Measurements from ENCODE around the gene PCDH15. TPM values are rescaled to one million over a fixed set of nuclear protein-coding genes. Genes with fewer than 3 reads are reported as not detected.

Gene PCDH15
- total RNA-seq, 2 experiments from 2014 or later: not detected

GRCh38 chr10:53840653-53841052 lies 960.4 kb downstream of the PCDH15 start:
- H3K36me3 Mint-ChIP-seq (ENCODE audit: low read depth): no peaks in the 10 kb centered on the region

GRCh38 chr10:53839440-53840039 lies 961.5 kb downstream of the PCDH15 start:
- Mint-ChIP-seq H3K4me3 (no peak overlapping the region), H3K4me1 (no peaks in the 10 kb centered on the region), H3K27me3 (no peaks in the 10 kb centered on the region), H3K27ac (no peak overlapping the region), H3K9me3 (peaks cover 14% of the 10 kb centered on the region), H3K36me3 (ENCODE audit: low read depth) (no peaks in the 10 kb centered on the region)
- POLR2A ChIA-PET: no interaction called here
- DNase-seq: no peak
- CTCF ChIA-PET: no interaction called here

More at GRCh38 chr10:53840653-53841052, 960.4 kb downstream of the PCDH15 start:
- CTCF ChIA-PET: no interaction called here
- Mint-ChIP-seq H3K4me3 (no peak overlapping the region), H3K27ac (no peak overlapping the region), H3K9me3 (peaks cover 10% of the 10 kb centered on the region), H3K27me3 (no peaks in the 10 kb centered on the region), H3K4me1 (no peaks in the 10 kb centered on the region)
- POLR2A ChIA-PET: no interaction called here
- no peak for DNase-seq

GRCh38 chr10:53836638-53837037 lies 964.4 kb downstream of the PCDH15 start:
- H3K27me3 Mint-ChIP-seq: no peaks in the 10 kb centered on the region
- ChIA-PET POLR2A (no interaction called here), CTCF (no interaction called here)
- H3K4me1 Mint-ChIP-seq: no peaks in the 10 kb centered on the region
- DNase-seq: no peak
- no peak overlapping the region for H3K27ac Mint-ChIP-seq
- no peak overlapping the region for H3K4me3 Mint-ChIP-seq
- H3K36me3 Mint-ChIP-seq (ENCODE audit: low read depth): no peaks in the 10 kb centered on the region
- H3K9me3 Mint-ChIP-seq: peaks cover 8% of the 10 kb centered on the region

GRCh38 chr10:53833908-53834307 lies 967.1 kb downstream of the PCDH15 start:
- POLR2A ChIA-PET: no interaction called here
- Mint-ChIP-seq H3K36me3 (ENCODE audit: low read depth) (no peaks in the 10 kb centered on the region), H3K9me3 (peaks cover 8% of the 10 kb centered on the region), H3K27me3 (no peaks in the 10 kb centered on the region), H3K4me3 (no peak overlapping the region), H3K4me1 (no peaks in the 10 kb centered on the region), H3K27ac (no peak overlapping the region)
- CTCF ChIA-PET: no interaction called here
- DNase-seq: no peak

- H3K27ac Mint-ChIP-seq: no peak overlapping the region
- no peaks in the 10 kb centered on the region for H3K9me3 Mint-ChIP-seq
- no peaks in the 10 kb centered on the region for H3K36me3 Mint-ChIP-seq (ENCODE audit: low read depth)
- ChIA-PET POLR2A (no interaction called here), CTCF (no interaction called here)
- DNase-seq: no peak
- H3K27me3 Mint-ChIP-seq: no peaks in the 10 kb centered on the region
- H3K4me1 Mint-ChIP-seq: no peaks in the 10 kb centered on the region
- H3K4me3 Mint-ChIP-seq: no peak overlapping the region
Measured at GRCh38 chr10:53827261-53827660, 973.8 kb downstream of the PCDH15 start.

GRCh38 chr10:53808677-53809372 lies 992.2 kb downstream of the PCDH15 start:
- H3K4me3 Mint-ChIP-seq: no peak overlapping the region
- no peak for DNase-seq
- ChIA-PET POLR2A (no interaction called here), CTCF (no interaction called here)
- no peak overlapping the region for H3K27ac Mint-ChIP-seq
- no peaks in the 10 kb centered on the region for H3K27me3 Mint-ChIP-seq
- no peaks in the 10 kb centered on the region for H3K4me1 Mint-ChIP-seq
- H3K9me3 Mint-ChIP-seq: peaks cover 15% of the 10 kb centered on the region
- H3K36me3 Mint-ChIP-seq (ENCODE audit: low read depth): no peaks in the 10 kb centered on the region

GRCh38 chr10:53786236-53786900 lies 1014.7 kb downstream of the PCDH15 start:
- ChIA-PET POLR2A (no interaction called here), CTCF (no interaction called here)
- H3K4me1 Mint-ChIP-seq: no peaks in the 10 kb centered on the region
- H3K27me3 Mint-ChIP-seq: no peaks in the 10 kb centered on the region
- no peaks in the 10 kb centered on the region for H3K36me3 Mint-ChIP-seq (ENCODE audit: low read depth)
- H3K4me3 Mint-ChIP-seq: no peak overlapping the region
- no peak for DNase-seq
- no peak overlapping the region for H3K27ac Mint-ChIP-seq
- peaks cover 8% of the 10 kb centered on the region for H3K9me3 Mint-ChIP-seq

GRCh38 chr10:53771701-53772100 lies 1029.3 kb downstream of the PCDH15 start:
- CTCF ChIA-PET: no interaction called here
- POLR2A ChIA-PET: no interaction called here
- Mint-ChIP-seq H3K36me3 (ENCODE audit: low read depth) (no peaks in the 10 kb centered on the region), H3K4me1 (no peaks in the 10 kb centered on the region), H3K27ac (no peak overlapping the region), H3K27me3 (no peaks in the 10 kb centered on the region), H3K9me3 (peaks cover 12% of the 10 kb centered on the region), H3K4me3 (no peak overlapping the region)
- DNase-seq: no peak

- H3K36me3 Mint-ChIP-seq (ENCODE audit: low read depth): no peaks in the 10 kb centered on the region
- no peaks in the 10 kb centered on the region for H3K27me3 Mint-ChIP-seq
- no peak for DNase-seq
- H3K4me3 Mint-ChIP-seq: no peak overlapping the region
- H3K9me3 Mint-ChIP-seq: peaks cover 11% of the 10 kb centered on the region
- POLR2A ChIA-PET: no interaction called here
- H3K4me1 Mint-ChIP-seq: no peaks in the 10 kb centered on the region
- CTCF ChIA-PET: no interaction called here
- H3K27ac Mint-ChIP-seq: no peak overlapping the region
Measured at GRCh38 chr10:53770903-53771302, 1030.1 kb downstream of the PCDH15 start.

GRCh38 chr10:53765311-53765710 lies 1035.7 kb downstream of the PCDH15 start:
- no peaks in the 10 kb centered on the region for H3K27me3 Mint-ChIP-seq
- POLR2A ChIA-PET: no interaction called here
- H3K4me3 Mint-ChIP-seq: no peak overlapping the region
- H3K9me3 Mint-ChIP-seq: peaks cover 7% of the 10 kb centered on the region
- CTCF ChIA-PET: no interaction called here
- no peak for DNase-seq
- H3K36me3 Mint-ChIP-seq (ENCODE audit: low read depth): no peaks in the 10 kb centered on the region
- H3K27ac Mint-ChIP-seq: no peak overlapping the region
- no peaks in the 10 kb centered on the region for H3K4me1 Mint-ChIP-seq

GRCh38 chr10:53754596-53755250 lies 1046.3 kb downstream of the PCDH15 start:
- ChIA-PET CTCF (no interaction called here), POLR2A (no interaction called here)
- H3K4me3 Mint-ChIP-seq: no peak overlapping the region
- peaks cover 4% of the 10 kb centered on the region for H3K9me3 Mint-ChIP-seq
- no peaks in the 10 kb centered on the region for H3K4me1 Mint-ChIP-seq
- no peaks in the 10 kb centered on the region for H3K36me3 Mint-ChIP-seq (ENCODE audit: low read depth)
- no peaks in the 10 kb centered on the region for H3K27me3 Mint-ChIP-seq
- DNase-seq: no peak
- no peak overlapping the region for H3K27ac Mint-ChIP-seq

Data from activated CD4-positive, alpha-beta memory T cell treated with anti-CD3 and anti-CD28 coated beads, Interleukin-2, amount 10 ng/mL, durations not matched to agents 7 days and 5 days (primary cell).